ENCODE results near the gene GSTM4. TPM values are rescaled to one million over a fixed set of nuclear protein-coding genes. Genes with fewer than 3 reads are reported as not detected.
"Not testable (repeated sequence)": the region's sequence is repeated elsewhere in the genome, so short reads cannot be mapped to it uniquely, and the experiment has no call there.

GSTM4 gene
- total and polyA plus RNA-seq, 10 donors: 14.8 to 53.8 (median 31.2) TPM

GRCh38 chr1:109657970-109658369 is 2.1 kb downstream of the GSTM4 start:
- H3K9me3 ChIP-seq: no peaks in the 10 kb centered on the region
- TF ChIP-seq CTCF (IDR thresholded peaks at IDR 0.05 in 8 of 11, conservative IDR thresholded peaks at IDR 0.05 in 3 of 11): no peak
- TF ChIP-seq POLR2AphosphoS5 (IDR thresholded peaks at IDR 0.05): no peak
- TF ChIP-seq POLR2A (IDR thresholded peaks at IDR 0.05): no peak
- H3K36me3 ChIP-seq: peaks cover 0 to 47% (median 15%) of the 10 kb centered on the region in 6 donors
- no peak overlapping the region for H3K27ac ChIP-seq
- peaks cover 0 to 44% (median 26%) of the 10 kb centered on the region in 6 donors for H3K4me1 ChIP-seq
- H3K27me3 ChIP-seq (replicated peaks in 1 of 7): no peaks in the 10 kb centered on the region
- intact Hi-C loops (cut with DNase I; ENCODE audit: low total_unique reads): no loop called here
- H3K4me3 ChIP-seq: no peak overlapping the region
- no peak for DNase-seq
- 82 to 87% (median 85%) methylated on average over 7 of the region's 7 CpGs for WGBS, 5 donors

- no peak for DNase-seq
- Histone ChIP-seq H3K36me3 (peaks cover 0 to 47% (median 15%) of the 10 kb centered on the region in 6 donors), H3K4me3 (no peak overlapping the region), H3K9me3 (no peaks in the 10 kb centered on the region), H3K27ac (no peak overlapping the region), H3K27me3 (replicated peaks in 1 of 7) (no peaks in the 10 kb centered on the region), H3K4me1 (peaks cover 0 to 44% (median 26%) of the 10 kb centered on the region in 6 donors)
- 37 to 53% (median 47%) methylated on average over 2 to 3 of the region's 3 CpGs for WGBS, 5 donors
- intact Hi-C loops (cut with DNase I; ENCODE audit: low total_unique reads): no loop called here
- TF ChIP-seq POLR2AphosphoS5 (IDR thresholded peaks at IDR 0.05): no peak
- TF ChIP-seq CTCF (IDR thresholded peaks at IDR 0.05 in 8 of 11, conservative IDR thresholded peaks at IDR 0.05 in 3 of 11): no peak
- TF ChIP-seq POLR2A (IDR thresholded peaks at IDR 0.05): no peak
These were observed 2.7 kb downstream of the GSTM4 start for GRCh38 chr1:109658533-109659042.

DNA sequence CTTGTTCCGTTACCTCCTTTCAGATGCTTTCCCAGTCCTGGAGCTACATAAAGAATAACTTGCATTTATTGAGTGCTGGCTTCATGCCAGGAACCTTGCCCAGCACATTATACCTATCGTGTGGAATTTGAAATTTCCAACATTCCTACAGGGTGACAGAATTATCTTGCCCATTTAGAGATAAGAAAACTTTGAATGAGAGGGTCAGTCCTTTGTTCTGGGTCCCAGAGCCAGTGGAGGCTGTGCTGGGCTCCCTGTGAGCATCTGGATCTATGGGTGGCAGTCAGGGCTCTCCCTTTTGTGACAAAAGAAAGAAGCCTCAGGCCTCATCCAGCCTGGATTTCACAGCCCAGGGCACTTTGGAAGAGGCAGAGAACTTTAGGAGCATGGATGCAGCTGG is 3.2 kb downstream of the GSTM4 start:
- 75 to 87% (median 81%) methylated on average over 2 of the region's 2 CpGs for WGBS, 5 donors
- H3K4me1 ChIP-seq: peaks cover 0 to 44% (median 26%) of the 10 kb centered on the region in 6 donors
- no peak overlapping the region for H3K27ac ChIP-seq
- H3K9me3 ChIP-seq: no peaks in the 10 kb centered on the region
- intact Hi-C loops (cut with DNase I; ENCODE audit: low total_unique reads): no loop called here
- TF ChIP-seq CTCF (IDR thresholded peaks at IDR 0.05 in 8 of 11, conservative IDR thresholded peaks at IDR 0.05 in 3 of 11): no peak
- TF ChIP-seq POLR2A (IDR thresholded peaks at IDR 0.05): no peak
- no peak for TF ChIP-seq POLR2AphosphoS5 (IDR thresholded peaks at IDR 0.05)
- no peak overlapping the region for H3K4me3 ChIP-seq
- H3K27me3 ChIP-seq (replicated peaks in 1 of 7): no peaks in the 10 kb centered on the region
- no peak for DNase-seq
- H3K36me3 ChIP-seq: peaks cover 0 to 47% (median 15%) of the 10 kb centered on the region in 6 donors

DNA sequence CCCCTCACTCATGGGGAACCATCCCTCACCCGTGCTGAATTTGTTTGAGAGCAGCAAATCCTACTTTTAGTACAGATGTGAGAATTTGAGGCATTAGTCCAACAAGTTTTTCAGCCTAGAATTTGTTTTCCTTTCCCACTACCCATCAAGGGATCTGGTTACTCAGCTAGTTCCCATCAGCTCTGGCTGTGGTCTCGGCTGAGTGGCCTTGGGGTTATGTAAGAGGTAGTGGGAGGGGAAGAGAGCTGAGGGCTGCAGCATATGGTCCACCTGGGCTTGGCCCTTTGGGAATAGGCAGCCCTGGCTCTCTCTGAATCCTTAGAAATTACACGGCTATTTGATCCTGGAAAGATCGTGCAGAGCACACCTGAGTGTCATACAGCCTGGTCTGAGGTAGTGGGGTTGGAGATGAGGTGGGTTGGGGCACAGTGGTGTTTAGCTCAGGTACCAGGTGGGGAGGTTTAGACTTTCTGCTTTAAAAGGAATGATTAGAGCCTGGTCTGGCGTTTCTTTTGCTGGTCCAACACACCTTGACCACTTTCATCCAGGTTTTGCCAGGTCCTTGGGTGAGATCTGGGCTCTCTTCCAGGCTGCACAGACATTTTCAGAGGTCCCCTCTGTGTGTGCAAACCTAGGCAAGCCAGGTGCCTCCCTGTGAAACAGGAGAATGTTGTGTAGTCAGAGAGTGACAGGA is 4.2 kb downstream of the GSTM4 start:
- intact Hi-C loops (cut with DNase I; ENCODE audit: low total_unique reads): no loop called here

DNA sequence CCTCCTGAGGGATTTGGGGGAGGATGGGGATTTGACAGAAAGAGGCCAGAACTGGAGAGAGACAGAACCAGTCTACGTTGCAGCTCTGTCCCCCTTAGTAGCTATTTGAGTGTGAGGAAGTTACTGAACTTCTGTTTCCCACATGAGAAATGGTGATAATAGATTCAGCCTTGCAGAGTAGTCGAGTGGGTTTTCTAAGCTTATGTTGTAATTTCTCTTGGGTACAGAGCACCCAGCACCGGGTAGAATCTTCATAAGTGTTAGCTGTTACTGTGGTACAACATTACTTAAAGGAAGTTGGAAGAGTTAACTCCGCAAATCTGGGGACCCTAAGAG is 4.8 kb downstream of the GSTM4 start:
- intact Hi-C loops (cut with DNase I; ENCODE audit: low total_unique reads); DNase-seq; H3K4me3 ChIP-seq; H3K27me3 ChIP-seq (replicated peaks in 1 of 7); H3K9me3 ChIP-seq: not testable (repeated sequence)
- peak overlapping the region in 2 of 8 donors; percentile 35 to 48 for H3K27ac ChIP-seq
- H3K4me1 ChIP-seq: peaks cover 0 to 34% (median 17%) of the 10 kb centered on the region in 6 donors
- WGBS, 5 donors: 35 to 72% (median 44%) methylated on average over 3 to 4 of the region's 4 CpGs
- peaks cover 0 to 54% (median 15%) of the 10 kb centered on the region in 6 donors for H3K36me3 ChIP-seq

More for the DNA sequence above, 4.2 kb downstream of the GSTM4 start:
- WGBS, 5 donors: 75 to 82% (median 78%) methylated on average over 5 of the region's 5 CpGs
- no peak for DNase-seq
- H3K9me3 ChIP-seq: no peaks in the 10 kb centered on the region
- no peak for TF ChIP-seq POLR2AphosphoS5 (IDR thresholded peaks at IDR 0.05)
- no peak for TF ChIP-seq POLR2A (IDR thresholded peaks at IDR 0.05)
- TF ChIP-seq CTCF (IDR thresholded peaks at IDR 0.05 in 8 of 11, conservative IDR thresholded peaks at IDR 0.05 in 3 of 11): no peak
- H3K36me3 ChIP-seq: peaks cover 0 to 49% (median 15%) of the 10 kb centered on the region in 6 donors
- H3K4me3 ChIP-seq: no peak overlapping the region
- H3K27ac ChIP-seq: peak overlapping the region in 2 of 8 donors; percentile 35 to 48
- no peaks in the 10 kb centered on the region for H3K27me3 ChIP-seq (replicated peaks in 1 of 7)
- peaks cover 0 to 39% (median 22%) of the 10 kb centered on the region in 6 donors for H3K4me1 ChIP-seq

Data from spleen (tissue), 11 donors.